A673 (cell line): ENCODE measurements around the gene UGT1A7.

ENCODE experiments used
- CTCF ChIP-seq: fragments of 300-800, 200-600 bp; sonication (generic); conservative IDR thresholded peaks from 2 replicates; pipeline ENCODE4 v1.5.1; 2017; ENCODE audit warnings: low read depth, mild to moderate bottlenecking, antibody characterized with exemption, low read length, moderate library complexity, mixed read lengths
- EZH2 ChIP-seq: fragments of 200-600 bp; sonication (generic); IDR thresholded peaks from 2 replicates; pipeline ENCODE4 v1.6.1; 2017; ENCODE audit warnings: borderline replicate concordance, low read depth, mild to moderate bottlenecking, mixed read lengths, antibody characterized with exemption, low read length; ENCODE audit not compliant: poor library complexity, severe bottlenecking

- no peak for TF ChIP-seq EZH2
- no peak for TF ChIP-seq CTCF
Measured at GRCh38 chr2:233769260-233769659, 87.6 kb downstream of the UGT1A7 start.
